NCI-H2107 treated with DMSO at 0.1 percent for 48 hours (cell line): ENCODE results near the gene PPP1R3C.

Experiments used
- DNase-seq: peaks from one replicate; lab custom pipeline; 2025; ENCODE audit not compliant: unreplicated experiment; lab: John Stamatoyannopoulos, UW

Gene PPP1R3C

DNA sequence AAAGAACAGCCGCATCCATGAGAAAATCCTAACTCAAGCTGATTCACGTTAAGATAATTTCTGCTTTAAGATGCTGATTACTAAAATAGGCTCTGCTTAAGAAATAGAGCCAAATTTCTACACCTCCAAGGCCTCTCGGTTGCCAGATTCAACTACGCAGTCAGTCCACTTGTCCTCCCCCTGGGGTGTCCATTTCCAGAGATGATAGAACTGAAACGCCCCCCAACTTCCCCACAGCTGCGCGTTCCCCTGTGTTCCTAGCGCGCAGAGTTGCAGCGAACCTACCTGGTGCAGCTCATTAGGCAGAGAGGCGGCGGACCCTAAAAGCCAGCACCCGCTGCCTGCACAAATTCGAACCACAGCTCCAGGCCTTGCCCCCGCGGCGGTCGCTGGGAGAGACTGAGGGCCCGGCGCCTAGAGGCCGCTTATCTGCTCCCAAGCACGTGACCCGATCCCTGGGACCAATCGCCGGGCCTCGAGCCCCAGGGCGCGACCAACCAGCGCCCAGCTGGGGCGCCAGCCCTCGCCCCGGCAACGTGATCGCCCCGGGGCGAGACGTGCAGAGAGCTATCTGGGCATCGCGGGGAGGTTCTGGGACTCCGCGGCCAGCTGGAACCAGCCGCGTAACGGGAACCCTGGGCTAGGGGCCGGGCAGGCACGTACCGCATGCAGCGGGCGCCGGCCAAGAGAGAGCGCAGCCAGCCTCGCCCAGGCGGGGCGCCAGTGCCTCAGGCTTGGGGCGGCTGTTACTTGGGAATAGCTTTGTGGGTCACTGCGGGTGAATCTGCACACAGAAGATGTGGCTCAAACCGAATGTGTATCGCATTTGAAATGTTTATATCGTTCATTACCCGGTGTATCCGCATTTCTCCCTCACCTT is at the start of gene PPP1R3C:
Gene PPP1R3C, minus strand, starts transcription at position 401 of the 880 bp plus-strand sequence. Its CDS starts 102 bp downstream, at position 299.
- DNase-seq, result peak; percentile 78

DNA sequence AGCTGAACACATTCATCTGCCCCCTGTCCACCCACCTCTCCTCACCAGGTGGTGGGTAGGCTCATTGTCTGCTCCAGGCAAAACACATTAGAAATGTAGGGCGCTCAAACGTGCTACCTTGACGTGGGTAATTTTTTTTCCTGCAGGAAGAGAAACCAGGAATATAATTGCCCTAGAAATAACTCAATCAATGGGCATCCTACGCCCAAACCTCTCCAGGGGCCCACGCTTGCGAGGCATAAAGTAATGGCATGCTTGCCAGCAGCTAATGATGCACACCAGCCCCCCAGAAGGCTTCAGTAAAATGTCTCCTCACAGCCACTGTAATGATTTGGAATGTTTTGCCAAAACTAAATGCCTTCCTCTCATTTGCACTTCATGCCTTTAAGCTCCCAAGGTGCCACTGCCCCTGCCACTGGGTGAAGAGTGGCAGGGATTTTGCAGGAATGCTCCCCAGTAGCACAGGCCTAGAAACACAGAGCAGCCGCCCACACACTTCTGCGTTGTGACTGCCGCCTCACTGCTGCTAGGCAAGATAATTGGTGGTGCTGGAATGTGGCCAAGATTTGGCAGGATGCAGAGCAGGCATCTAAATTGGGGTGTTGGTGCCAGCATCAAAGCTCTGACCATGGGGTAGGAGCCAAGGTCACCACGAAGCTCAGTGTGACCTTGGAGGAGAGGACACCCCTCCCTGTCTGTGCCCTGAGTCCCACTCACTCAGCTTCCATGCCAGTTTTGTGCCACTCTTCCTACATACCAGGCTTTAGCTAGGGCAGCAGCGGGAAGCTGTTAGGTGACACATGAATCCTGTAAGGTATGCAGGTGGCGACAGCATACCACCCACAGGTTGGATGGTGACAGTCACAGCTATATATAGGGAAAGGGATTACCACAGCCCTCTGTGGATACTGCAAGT is 48.7 kb upstream of the PPP1R3C start:
- DNase-seq, result peak; percentile 26

DNA sequence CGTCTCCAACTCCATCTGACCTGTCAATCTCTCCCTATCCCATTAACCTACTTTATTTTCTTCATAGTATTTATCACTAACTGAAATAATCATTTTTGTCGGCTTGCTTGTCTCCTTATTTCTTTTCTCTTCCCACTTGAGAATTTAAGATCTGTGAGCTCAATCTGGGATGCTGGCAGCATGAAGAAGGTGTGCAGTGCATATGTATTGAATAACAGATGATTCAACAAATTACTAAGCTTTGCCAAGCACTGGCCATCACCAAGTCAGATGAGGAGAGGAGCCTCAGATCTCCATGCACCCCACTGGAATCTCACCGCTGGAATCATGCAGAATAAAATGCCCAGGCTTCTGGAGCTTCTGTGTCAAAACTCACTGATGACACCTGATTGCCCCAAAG is 47.6 kb upstream of the PPP1R3C start:
- no peak for DNase-seq

DNA sequence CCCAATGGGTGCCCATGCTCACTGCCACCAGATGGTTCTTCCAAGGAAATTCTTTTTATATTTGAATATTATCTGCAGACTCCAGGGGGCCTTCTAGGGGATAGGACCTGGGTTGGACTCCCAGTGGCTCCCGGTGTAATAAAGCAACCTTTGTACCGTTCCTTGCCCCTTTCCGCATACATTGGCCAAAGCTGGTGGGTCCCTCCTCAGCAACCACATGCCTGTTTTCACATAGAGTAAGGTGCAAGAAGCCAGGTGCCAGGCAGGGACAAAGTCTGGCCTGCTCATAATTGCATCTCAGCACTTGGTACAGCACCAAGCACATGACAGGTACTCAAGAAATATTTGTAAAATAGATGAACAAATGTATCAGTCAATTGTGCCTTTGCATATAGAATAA is 46.4 kb upstream of the PPP1R3C start:
- no peak for DNase-seq

DNA sequence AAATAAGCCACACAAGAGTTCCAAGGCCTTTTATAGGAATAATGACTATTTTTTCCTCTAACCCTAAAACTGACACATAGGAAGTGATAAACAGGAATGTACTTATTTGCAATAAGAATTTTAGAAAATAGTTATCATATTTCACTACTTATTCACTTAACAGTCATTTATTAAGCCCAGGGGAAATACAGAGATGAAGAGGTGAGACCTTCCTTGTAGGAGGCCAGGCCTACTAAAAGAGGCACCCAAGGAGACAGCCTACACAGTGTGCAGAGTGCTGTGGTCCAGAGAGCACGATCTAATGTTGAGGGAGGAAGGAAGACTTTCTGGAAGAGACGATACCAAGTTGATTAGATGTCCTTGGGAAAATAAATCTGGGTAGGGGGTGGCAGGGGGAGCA is 45.0 kb upstream of the PPP1R3C start:
- no peak for DNase-seq

DNA sequence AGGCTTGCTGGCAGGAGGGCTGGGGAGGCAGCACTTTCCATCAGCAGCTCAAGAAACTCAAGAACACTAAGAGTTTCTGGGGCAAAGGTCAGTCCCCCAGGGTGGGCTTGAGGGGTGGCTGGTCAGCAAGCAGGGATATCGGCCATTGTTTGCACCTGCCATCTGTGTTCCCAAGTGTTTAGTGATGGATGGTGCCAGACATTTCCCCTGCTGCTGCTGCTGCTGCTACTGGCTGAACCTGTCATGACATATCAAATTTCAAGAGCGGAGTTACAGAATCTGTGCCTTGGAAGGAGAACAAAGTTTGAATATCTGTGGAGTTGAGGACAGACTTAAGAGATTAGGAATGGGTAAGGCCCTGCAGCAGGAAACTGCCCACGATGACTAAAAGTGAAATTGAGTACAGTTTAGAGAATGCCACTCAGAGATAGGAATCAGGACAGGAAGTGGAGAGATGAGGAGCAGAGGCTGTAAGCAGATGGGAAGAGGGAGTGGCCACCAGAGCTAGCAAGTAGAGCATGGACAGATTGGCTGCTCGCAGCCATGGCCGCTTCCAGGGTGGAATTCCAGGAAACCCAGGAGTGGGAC is 39.2 kb upstream of the PPP1R3C start:
- DNase-seq, result peak; percentile 37

DNA sequence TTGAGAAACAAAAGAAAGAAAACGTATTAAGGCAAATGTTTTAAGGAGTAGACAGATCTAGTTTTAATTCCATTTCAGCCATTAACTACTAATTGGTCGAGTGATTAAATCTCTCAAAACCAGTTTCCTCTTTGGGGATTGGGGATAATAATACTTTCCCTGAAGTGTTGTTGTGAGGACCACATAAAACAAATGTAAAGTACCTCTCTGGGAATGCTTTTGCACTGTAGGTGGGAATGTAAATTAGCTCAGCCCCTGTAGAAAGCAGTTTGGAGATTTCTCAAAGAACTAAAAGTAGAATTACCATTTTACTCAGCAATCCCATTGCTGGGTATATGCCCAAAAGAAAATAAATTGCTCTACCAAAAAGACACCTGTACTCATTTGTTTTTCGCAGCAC is 36.0 kb upstream of the PPP1R3C start:
- DNase-seq, result no peak

DNA sequence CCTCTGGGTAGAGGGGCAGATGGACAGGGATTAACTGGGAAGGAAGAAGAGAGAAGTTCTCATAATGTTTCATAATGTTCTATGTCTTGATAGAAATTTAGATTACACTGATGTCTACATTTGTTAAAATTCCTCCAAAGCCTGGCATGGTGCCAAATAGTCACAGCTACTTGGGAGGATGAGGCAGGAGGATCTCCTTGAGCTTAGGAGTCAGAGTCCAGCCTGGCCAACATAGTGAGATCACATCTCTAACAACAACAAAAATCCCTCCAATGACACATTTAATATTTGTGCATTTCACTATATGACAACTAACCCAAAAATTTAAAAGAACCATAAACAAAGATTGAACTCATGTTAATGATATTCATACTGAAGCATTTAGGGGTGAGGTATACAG is 33.0 kb upstream of the PPP1R3C start:
- no peak for DNase-seq

DNA sequence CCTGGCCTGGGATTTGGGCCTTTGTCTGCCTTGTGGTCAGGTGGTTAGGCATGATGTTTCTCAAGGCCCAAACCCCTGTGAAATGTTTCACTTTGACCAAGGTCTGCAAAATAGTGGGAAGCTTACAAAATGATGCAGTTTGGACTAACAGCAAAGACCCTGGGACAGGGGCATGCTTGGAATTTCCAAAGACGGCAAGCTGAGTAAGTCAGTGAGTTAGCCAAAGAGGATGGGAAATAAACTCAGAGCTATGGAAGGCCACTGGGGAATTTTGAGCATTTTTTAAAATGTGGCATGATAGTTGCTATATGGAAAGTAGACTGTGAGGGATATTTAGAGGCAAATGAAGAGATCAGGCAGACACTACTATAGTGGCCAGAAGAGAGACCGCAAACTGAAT is 31.6 kb upstream of the PPP1R3C start:
- DNase-seq, result no peak

DNA sequence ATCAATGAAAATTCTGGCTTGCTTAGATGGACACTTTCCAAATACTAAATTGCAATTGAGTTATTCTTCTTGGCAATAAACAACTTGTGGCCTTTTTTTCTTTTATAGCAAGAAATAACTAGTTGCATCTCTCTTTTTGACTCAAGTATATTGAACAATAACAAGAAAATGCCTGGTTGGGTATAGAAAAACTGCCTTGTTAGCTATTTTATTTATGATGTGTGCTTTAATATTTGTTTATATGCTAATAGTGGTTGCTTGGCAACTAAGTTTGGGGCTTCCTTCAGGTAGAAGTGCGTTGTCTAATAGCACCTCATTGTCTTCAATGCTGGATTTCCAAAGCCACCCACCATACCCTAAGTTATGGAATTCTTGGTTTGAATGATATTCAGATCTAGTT is 30.1 kb upstream of the PPP1R3C start:
- no peak for DNase-seq

DNA sequence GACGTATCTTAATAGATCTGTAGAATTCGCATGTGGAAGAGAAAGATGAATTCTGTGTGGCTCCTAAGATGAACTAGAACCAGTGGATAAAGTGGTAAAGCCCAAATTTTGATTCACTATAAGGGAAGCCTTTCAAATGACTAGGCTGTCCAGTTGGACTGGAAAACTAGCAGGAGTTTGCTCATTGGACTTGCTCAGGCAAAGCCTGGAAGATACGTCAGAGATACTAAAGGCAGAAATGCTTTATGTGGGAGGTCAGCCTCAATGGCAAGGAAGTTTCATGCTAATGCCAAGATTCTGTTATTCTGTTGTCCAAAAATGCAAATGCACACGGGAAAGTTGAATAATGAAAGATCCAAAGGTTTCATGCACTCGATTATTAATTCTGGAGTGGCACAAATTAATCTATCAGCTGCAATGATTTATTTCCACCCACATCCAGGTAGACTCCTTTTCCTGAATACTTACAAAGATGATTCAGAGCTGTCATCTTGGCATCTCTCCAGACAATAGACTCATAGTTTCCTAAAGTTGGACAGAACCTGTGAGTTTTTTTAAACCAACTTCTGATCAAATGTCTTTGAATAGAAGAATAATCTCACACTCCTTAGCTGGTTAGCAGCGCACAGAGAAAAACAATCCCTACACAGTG is 20.5 kb upstream of the PPP1R3C start:
- DNase-seq, result no peak

DNA sequence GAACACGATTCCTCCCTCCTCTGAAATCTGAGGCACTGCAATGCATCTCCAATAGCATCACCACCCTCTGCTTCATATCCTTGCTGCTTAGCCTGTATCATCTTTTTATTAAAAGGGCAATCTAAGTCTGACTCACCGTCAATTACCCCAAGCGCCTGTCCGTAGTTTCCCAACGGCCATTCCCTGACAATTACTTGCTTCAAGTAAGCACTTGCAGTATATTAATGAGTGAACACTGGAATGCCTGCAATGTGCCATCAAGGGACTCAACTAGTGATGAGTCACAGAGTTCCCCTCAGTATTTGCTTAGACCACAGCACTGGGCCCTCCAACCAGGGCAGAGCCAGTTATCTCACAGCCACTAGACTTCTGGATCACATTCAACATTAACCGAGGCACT is 19.5 kb upstream of the PPP1R3C start:
- no peak for DNase-seq

DNA sequence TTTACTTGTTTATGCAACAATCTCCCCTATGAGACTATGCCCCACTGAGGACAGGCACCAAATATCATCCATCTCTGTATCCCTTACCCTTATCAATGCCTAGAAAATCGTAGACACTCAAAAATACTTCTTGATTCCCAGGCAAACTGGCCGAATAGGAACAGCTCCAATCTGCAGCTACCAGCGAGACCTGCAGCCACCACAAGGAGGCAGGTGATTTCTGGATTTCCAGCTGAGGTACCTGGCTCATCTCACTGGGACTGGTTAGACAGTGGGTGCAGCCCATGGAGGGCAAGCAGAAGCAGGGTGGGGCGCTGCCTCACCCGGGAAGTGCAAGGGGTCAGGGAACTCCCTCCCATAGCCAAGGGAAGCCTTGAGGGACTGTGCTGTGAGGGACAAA is 10.8 kb upstream of the PPP1R3C start:
- DNase-seq, result no peak

DNA sequence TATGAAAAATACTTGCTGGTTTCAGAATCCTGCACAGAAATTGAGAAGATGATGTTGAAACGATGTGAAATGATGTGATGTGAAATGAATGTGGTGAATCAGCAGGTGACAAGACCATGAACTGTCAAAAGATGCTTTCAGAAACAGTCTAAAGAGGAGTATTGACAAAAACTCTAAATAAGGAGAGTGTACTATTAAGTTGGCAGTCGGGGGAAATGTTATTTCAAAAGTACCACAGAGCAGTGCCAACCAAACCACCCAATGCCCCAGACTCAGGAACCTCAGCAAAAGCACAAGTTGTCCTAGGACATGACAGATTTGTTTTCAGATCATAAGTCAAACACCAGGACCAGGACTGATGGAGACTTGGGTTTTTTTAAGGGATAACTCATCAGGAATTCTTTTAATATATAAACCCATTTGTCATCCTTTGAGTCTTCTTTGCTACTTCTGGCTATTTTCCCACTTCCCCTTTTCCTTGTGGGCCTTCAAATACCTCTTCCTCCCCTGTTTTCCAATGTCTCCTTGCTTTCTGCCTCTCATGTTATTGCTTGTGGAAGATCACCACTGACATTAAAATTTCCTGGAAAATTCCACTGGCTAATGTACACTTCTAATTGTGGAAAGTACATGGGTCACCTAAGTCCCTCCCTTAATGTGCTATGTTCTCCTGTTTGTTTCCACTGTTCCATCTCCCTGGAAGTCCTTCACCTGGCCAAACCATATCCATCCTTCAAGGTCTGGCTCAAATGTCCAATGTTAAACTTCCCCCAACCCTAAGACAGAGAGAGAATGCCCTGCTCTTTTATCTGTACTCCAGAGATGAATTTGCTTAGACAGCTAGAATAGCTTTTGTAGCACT is 10.2 kb upstream of the PPP1R3C start:
- no peak for DNase-seq

DNA sequence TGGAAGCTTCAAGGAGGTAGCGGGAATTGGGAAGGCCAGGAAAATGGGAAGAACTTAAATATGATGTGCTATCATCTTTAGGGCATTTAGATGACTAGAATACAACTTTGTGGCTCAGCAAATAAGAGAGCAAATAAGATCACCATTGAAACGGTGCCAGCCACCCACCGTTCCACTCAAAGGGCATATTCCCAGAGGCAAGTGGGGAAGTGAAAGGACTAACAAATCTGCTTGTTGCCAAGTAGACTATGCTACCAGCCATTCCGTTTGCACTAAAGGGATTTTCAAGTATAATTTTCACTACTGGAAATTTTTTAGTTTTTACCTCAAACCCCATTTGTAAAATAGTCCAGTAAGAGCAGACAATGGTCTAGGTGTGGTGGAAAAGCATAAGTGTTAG is 4.0 kb upstream of the PPP1R3C start:
- no peak for DNase-seq

DNA sequence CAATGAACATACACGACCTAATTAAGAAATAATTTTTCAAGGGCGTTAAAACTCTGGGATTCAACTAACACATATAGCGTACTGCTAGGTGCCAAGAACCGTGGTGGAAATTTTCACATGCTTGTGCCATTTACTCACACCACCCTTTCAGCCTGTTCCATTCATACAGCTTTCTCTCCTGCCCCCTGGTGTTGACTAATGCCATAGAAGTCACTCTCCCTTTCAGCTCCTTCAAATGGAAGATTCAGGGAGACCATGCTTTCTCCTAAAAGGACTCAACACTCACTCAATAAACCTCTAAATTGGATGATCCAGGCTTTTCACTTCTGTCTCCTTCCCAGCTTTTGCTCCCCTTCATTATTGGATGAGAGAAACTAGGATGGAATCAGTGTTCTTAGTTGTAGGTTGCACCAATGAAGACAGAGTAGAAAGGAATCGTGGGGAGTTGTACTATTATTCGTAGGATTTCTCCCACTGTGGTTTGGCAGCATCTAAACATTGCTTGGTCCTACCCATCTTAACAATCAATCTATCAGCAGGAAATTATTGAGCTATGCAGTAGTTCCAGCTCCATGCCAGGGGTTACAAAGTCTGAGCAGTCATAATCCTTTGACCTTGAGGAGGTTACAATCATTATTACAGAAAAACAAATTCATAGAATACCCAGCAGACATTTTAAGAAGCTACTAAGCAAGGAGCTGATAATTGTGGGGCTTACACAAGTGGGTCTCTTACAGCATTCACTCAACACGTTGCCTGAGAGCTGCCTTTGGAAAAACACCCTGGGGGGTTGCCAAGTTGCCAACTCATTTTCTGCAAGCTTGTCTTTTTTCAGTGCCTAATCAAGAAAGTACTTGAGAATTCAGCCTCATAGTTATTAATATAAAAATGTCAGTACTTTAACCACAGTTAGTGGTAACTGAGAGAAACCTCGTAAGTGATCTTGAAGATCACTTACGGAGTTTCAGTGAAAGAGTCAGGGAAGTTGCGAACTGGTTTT is 2.8 kb upstream of the PPP1R3C start:
- DNase-seq, result peak; percentile 32

DNA sequence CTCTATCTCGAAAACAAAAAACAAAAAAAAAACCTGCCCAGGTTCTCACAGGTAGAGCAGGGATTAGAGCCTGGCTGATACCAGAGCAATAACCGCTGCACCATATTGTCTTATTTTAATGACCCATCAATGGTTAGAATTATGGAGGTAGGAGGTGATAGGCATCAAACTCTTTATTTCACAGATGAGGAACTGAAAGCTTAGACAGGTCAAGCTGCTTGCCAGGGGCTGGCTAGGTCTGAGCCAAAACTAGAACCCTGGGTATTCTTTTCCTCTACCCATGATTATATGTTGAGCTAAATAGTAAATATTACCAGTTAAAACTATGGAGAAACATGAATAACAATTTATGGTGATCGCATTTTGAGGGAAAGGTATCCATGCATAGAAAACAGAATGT is 2.0 kb upstream of the PPP1R3C start:
- DNase-seq, result no peak

DNA sequence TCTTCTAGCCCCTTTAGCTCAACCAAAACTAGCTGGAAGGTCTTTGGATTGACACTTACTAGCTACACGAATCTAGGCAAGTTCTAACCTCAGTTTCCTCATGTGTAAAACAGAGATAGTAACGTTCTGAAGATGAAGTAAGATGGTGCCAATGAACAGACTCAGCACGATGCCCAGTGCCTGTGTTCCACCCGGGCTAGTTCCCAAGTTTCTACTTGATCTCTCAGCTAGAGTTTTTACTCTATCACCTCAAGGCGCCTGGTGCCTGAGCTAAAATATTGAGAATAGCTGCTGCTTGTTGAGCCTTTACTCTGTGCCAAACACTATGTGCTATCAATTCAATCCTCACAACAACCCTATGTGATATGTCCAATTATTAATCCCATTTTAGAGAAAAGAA is 1.4 kb upstream of the PPP1R3C start:
- DNase-seq, result no peak

DNA sequence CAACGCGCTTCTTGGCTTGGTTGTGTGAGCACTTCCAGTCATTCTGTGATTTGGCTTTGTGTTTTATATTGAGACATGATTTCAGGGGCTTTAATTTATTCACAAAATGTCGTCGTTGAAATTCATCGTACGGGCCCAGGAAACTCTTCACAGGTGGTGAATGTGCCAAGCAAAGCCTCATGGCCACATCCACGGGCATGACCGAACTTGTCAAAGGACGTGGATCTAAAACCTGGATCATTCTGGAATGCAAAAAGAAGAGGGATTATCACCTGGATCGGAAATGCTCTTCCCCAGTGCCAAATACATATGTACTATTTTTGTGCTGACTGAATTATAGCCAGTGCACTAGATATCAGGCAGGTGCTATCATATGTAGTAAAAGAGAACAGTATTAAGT is 2.2 kb downstream of the PPP1R3C start:
- no peak for DNase-seq
